GM12865 (cell line): Measurements from ENCODE around the gene CTCFL.

Source experiments
- DNase-seq: peaks from one replicate; pipeline ENCODE4 v3.0.0; 2010; ENCODE audit warnings: low read depth
- H3K4me3 ChIP-seq: 2 replicates; pipeline ENCODE4 v1.5.1; 2011; ENCODE audit warnings: mild to moderate bottlenecking, low read depth, low read length, control low read depth
- TF ChIP-seq, protein P1 (sequence below): IDR thresholded peaks from 2 replicates; pipeline ENCODE4 v1.5.1; 2011; ENCODE audit warnings: low read length, control low read depth, low read depth, inconsistent platforms; ENCODE audit not compliant: insufficient read depth; ENCODE audit errors: missing control alignments

Gene CTCFL

DNA sequence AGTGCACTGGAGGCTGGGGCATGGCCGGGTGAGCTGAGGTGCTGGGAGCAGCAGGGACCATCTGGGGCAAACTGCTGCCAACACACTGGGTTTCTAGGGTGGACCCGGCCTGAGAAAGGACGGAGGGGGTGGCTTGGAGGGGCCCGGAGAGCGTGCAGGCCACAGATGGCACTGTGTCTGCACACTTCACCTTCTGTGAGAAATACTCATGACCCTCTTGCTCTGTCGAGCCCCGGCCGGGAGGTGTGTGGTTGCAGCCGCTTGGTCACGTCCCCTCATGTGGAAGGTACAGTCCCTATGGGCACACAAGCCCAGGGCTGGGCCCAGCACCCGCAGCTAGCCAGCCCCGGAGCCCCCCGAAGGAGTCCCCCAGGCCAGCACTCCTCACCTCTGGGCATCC is 74.0 kb downstream of the CTCFL start:
- no peak for DNase-seq
- TF ChIP-seq, protein P1, sequence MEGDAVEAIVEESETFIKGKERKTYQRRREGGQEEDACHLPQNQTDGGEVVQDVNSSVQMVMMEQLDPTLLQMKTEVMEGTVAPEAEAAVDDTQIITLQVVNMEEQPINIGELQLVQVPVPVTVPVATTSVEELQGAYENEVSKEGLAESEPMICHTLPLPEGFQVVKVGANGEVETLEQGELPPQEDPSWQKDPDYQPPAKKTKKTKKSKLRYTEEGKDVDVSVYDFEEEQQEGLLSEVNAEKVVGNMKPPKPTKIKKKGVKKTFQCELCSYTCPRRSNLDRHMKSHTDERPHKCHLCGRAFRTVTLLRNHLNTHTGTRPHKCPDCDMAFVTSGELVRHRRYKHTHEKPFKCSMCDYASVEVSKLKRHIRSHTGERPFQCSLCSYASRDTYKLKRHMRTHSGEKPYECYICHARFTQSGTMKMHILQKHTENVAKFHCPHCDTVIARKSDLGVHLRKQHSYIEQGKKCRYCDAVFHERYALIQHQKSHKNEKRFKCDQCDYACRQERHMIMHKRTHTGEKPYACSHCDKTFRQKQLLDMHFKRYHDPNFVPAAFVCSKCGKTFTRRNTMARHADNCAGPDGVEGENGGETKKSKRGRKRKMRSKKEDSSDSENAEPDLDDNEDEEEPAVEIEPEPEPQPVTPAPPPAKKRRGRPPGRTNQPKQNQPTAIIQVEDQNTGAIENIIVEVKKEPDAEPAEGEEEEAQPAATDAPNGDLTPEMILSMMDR: no peak
- peak overlapping the region; percentile 7 for H3K4me3 ChIP-seq

DNA sequence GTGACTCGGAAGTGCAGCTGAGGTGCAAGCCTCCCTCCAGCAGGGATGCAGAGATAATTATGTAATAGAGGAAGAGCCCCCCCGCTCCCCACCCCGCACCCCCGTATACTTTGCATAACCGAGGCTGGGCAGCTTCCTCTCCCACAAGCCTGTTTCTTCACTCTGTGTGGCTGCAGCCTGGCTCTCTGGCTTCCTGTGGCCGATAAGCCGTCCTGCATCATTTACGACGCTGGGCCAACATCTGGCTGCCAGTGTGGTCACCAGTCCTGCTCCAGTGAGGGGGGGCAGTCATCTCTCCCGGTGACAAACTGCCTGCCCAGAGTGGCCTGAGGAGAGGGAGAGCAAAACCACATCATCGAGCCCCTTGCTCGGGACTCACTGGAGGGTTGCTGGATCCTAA is 74.5 kb downstream of the CTCFL start:
- DNase-seq: peak; percentile 90
- TF ChIP-seq, protein P1: no peak
- H3K4me3 ChIP-seq: peak overlapping the region; percentile 7

DNA sequence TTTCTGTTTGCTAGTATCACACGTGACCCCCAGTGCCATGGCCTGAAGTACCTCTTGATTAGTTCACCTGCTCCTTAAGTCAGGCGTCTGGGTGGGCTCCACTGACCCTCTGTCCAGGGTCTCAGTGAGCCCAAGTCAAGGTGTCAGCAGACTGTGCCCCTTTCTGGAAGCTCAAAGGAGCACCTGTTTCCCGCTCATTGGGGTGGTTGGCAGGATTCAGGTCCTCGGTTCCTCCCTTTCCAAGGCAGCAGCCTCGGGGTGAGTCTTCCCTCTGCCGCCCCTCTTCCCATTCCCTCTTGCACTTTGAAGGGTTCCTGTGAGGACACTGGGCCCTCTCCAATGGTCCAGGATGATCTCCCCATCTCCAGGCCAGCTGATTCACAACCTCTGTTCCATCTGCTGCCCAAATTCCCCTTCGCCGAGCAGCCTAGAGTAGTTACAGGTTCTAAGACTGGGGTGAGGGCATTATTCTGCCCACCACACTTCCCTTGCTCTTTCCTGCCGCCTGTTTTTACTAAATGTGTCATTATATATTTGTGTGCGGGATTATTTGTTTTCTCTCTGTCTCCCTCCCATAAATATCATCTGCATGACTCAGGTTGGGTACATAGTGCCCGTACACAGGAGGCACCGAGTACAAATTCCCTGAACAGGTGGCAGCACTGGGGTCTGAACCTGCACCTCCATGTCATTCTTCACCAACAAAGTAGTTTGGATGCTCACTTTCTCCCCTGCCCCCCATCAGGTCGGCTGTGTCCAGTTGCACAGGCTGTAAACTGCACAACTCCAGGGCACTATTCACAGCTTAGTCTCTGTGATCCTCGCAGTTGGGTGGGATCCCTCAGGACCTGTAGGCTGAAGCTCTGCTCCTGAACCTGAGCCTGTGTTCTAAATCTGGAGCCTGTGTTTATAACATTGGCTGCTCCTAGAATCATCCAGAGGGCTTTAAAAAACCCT is 75.3 kb downstream of the CTCFL start:
- TF ChIP-seq, protein P1: no peak
- H3K4me3 ChIP-seq: no peak overlapping the region
- no peak for DNase-seq

DNA sequence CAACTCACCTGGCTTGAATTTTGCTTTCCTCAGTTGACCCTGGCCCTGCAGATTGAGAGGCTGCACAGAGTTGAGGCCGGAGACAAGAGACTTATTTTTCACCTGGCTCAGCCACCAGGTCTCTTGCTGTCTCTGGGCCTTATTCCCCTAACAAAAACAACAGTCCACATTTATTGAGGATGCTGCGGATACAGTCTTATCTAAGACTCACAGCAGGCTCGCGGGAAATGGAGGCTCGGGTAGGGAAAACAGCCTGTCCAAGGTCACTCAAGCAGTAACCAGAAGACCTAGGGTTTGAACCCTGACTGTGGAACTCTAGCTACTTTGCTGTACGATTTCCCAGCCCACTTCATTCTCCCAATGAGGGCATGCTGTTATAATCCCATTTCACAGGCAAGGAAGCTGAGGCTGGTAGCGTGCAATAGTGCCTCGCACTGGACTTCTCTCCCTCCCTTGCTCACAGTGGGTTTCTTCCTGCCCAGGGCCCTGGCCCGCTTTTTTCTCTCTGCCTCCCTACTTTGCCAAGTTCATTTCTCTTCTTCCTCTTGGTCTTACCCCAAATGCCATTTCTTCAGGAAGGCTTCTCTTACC is 76.1 kb downstream of the CTCFL start:
- DNase-seq: no peak
- TF ChIP-seq, protein P1: no peak
- H3K4me3 ChIP-seq: no peak overlapping the region
